Nephron progenitor cell (in vitro differentiated cells): Measurements from ENCODE around the gene PKP4.

Experiments used
- DNase-seq: peaks from one replicate; pipeline ENCODE4 v3.0.0; 2021
- H3K27ac Mint-ChIP-seq: 2 replicates; pipeline ENCODE4 v1.8.0; 2021; ENCODE audit warnings: mild to moderate bottlenecking, moderate library complexity, mixed read lengths
- H3K27me3 Mint-ChIP-seq: 2 replicates; pipeline ENCODE4 v1.8.0; 2021; ENCODE audit warnings: mild to moderate bottlenecking, low read depth, mixed read lengths; ENCODE audit not compliant: poor library complexity
- H3K36me3 Mint-ChIP-seq: 2 replicates; pipeline ENCODE4 v1.8.0; 2021; ENCODE audit warnings: low read depth, mixed read lengths
- H3K4me1 Mint-ChIP-seq: 2 replicates; pipeline ENCODE4 v1.8.0; 2021; ENCODE audit warnings: mixed read lengths
- H3K4me3 Mint-ChIP-seq: 2 replicates; pipeline ENCODE4 v1.8.0; 2021; ENCODE audit warnings: mild to moderate bottlenecking, moderate library complexity, mixed read lengths
- H3K9me3 Mint-ChIP-seq: 2 replicates; pipeline ENCODE4 v1.8.0; 2021; ENCODE audit warnings: mild to moderate bottlenecking, moderate library complexity, mixed read lengths
- TF ChIP-seq, protein P1 (sequence below): fragments of 200-600 bp; sonication (generic); IDR thresholded peaks from 2 replicates; pipeline ENCODE4 v1.5.0; 2021; ENCODE audit warnings: antibody characterized with exemption

Gene PKP4

DNA sequence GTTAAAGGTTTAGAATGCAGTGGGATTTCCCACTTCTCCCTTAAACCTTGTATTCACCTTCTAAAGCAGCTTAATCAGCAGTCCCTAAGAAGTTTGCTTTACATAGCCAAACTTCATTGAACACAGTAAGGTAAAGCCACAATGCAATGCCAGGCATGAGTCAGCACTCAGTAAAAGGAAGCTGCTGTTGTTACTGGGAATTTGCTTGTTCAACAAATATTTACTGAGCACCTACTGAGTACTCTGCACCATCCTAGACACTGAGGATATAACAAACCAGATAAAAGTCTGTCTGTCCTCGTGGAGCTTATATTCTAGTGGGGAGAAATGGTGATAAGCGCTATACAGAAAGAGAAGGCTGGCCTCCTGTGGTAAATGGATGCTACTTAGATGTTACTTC lies 162.7 kb downstream of the PKP4 start:
- Mint-ChIP-seq H3K9me3 (no peaks in the 10 kb centered on the region), H3K27ac (no peak overlapping the region), H3K4me1 (no peaks in the 10 kb centered on the region), H3K36me3 (peaks cover 46% of the 10 kb centered on the region), H3K27me3 (no peaks in the 10 kb centered on the region), H3K4me3 (no peak overlapping the region)
- TF ChIP-seq, protein P1, sequence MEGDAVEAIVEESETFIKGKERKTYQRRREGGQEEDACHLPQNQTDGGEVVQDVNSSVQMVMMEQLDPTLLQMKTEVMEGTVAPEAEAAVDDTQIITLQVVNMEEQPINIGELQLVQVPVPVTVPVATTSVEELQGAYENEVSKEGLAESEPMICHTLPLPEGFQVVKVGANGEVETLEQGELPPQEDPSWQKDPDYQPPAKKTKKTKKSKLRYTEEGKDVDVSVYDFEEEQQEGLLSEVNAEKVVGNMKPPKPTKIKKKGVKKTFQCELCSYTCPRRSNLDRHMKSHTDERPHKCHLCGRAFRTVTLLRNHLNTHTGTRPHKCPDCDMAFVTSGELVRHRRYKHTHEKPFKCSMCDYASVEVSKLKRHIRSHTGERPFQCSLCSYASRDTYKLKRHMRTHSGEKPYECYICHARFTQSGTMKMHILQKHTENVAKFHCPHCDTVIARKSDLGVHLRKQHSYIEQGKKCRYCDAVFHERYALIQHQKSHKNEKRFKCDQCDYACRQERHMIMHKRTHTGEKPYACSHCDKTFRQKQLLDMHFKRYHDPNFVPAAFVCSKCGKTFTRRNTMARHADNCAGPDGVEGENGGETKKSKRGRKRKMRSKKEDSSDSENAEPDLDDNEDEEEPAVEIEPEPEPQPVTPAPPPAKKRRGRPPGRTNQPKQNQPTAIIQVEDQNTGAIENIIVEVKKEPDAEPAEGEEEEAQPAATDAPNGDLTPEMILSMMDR, result no peak
- no peak for DNase-seq

DNA sequence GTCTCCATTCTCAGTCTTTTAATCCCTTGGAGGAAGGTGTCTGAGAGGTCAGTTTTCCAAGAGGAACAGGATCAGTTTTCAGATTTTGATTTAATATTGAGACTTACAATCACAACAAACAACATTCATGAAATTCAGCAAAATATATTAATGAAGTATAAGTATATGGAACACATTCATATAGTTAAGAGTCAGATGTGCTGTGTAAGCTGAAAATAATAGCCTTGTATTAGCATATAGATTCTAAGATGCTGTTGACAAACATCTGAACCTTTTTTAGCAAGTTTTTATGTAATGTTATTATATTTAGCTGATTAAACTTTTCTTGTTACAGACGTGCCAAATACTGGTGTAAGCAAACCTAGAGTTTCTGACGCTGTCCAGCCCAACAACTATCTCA lies 163.9 kb downstream of the PKP4 start:
- H3K4me1 Mint-ChIP-seq, result no peaks in the 10 kb centered on the region
- H3K4me3 Mint-ChIP-seq, result no peak overlapping the region
- no peak for DNase-seq
- no peaks in the 10 kb centered on the region for H3K27me3 Mint-ChIP-seq
- no peak overlapping the region for H3K27ac Mint-ChIP-seq
- TF ChIP-seq, protein P1, result no peak
- no peaks in the 10 kb centered on the region for H3K9me3 Mint-ChIP-seq
- H3K36me3 Mint-ChIP-seq, result peaks cover 54% of the 10 kb centered on the region

DNA sequence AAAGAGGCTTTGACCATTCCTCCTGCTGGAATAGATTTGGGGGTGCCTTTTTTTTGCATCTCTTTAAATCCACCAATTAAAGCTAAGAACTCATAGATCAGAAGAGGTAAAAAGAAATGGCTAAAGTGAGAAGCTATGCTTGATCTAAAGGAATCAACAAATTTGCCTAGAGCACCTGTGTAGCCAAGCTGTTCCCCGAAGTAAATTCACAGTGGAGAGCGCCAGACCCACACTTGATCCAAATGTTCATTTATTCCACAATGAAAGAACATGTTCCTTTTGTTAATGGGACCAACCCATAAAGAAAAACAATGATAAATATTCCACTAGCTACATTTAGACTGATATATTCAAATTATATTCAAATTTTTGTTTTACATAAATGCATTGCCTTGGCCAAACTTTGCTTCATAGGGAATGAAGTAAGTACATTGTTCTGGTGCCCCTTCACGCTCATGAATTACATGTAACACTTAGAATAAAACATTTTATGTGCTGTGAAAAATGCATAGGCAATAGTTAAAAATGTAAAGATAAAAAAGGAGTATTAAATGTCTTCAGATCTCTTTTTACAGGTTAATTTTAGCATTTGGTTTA lies 167.4 kb downstream of the PKP4 start:
- no peak overlapping the region for H3K27ac Mint-ChIP-seq
- no peak for DNase-seq
- TF ChIP-seq, protein P1, result no peak
- H3K4me1 Mint-ChIP-seq, result no peaks in the 10 kb centered on the region
- no peaks in the 10 kb centered on the region for H3K9me3 Mint-ChIP-seq
- no peak overlapping the region for H3K4me3 Mint-ChIP-seq
- peaks cover 51% of the 10 kb centered on the region for H3K36me3 Mint-ChIP-seq
- H3K27me3 Mint-ChIP-seq, result no peaks in the 10 kb centered on the region

DNA sequence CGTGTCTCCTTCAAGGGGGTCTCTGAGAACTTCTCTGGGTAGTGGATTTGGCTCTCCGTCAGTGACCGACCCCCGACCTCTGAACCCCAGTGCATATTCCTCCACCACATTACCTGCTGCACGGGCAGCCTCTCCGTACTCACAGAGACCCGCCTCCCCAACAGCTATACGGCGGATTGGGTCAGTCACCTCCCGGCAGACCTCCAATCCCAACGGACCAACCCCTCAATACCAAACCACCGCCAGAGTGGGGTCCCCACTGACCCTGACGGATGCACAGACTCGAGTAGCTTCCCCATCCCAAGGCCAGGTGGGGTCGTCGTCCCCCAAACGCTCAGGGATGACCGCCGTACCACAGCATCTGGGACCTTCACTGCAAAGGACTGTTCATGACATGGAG lies 168.2 kb downstream of the PKP4 start:
- no peak overlapping the region for H3K4me3 Mint-ChIP-seq
- no peak for DNase-seq
- TF ChIP-seq, protein P1, result no peak
- H3K9me3 Mint-ChIP-seq, result no peaks in the 10 kb centered on the region
- peaks cover 49% of the 10 kb centered on the region for H3K36me3 Mint-ChIP-seq
- H3K27ac Mint-ChIP-seq, result peak overlapping the region; percentile 54
- H3K4me1 Mint-ChIP-seq, result no peaks in the 10 kb centered on the region
- no peaks in the 10 kb centered on the region for H3K27me3 Mint-ChIP-seq

DNA sequence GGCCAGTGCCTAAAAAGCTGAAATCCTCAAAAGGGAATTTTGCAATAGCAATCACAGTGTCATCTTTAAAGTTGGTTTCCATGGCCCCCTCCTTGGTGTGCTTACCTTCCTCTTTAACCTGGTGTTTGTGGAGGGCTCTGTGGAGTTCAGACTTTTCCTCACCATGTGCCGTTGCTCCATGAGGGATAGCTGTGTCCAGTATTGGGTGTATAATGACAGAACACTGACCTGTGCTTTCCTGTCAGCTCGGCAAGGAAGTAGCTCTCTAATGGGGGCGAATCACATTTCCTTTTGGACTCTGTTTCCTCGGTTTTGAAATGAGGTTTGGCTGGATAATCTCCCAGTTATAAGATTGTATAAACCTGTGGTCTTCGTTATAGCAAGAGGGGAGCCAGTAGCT lies 172.4 kb downstream of the PKP4 start:
- Mint-ChIP-seq H3K27ac (no peak overlapping the region), H3K4me3 (no peak overlapping the region), H3K9me3 (no peaks in the 10 kb centered on the region), H3K27me3 (no peaks in the 10 kb centered on the region), H3K4me1 (no peaks in the 10 kb centered on the region), H3K36me3 (peaks cover 41% of the 10 kb centered on the region)
- no peak for DNase-seq
- TF ChIP-seq, protein P1, result no peak

DNA sequence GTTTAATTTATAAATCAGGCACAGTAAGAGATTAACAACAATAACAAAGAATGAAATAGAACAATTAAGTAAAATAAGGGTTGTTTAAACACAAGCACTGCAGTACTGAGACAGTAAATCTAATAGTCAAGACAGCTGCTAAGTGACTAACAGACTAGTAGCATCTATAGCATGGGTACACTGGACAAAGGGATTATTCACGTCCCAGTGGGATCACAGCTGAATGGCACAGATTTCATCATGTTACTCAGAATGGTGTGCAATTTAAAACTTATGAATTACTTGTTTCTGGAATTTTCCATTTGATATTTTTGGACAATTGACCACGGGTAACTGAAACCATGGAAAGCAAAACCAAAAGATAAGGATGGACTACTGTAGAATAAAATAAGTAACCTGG lies 176.5 kb downstream of the PKP4 start:
- Mint-ChIP-seq H3K4me1 (no peaks in the 10 kb centered on the region), H3K27me3 (no peaks in the 10 kb centered on the region), H3K27ac (no peak overlapping the region), H3K4me3 (no peak overlapping the region), H3K9me3 (no peaks in the 10 kb centered on the region), H3K36me3 (peaks cover 47% of the 10 kb centered on the region)
- no peak for DNase-seq
- TF ChIP-seq, protein P1, result no peak
